Measurements from ENCODE around the gene ABCC6. TPM values are rescaled to one million over a fixed set of nuclear protein-coding genes. Genes with fewer than 3 reads are reported as not detected.

Gene ABCC6
- total RNA-seq, 1 experiment from 2014 or later = 2.7 TPM

DNA sequence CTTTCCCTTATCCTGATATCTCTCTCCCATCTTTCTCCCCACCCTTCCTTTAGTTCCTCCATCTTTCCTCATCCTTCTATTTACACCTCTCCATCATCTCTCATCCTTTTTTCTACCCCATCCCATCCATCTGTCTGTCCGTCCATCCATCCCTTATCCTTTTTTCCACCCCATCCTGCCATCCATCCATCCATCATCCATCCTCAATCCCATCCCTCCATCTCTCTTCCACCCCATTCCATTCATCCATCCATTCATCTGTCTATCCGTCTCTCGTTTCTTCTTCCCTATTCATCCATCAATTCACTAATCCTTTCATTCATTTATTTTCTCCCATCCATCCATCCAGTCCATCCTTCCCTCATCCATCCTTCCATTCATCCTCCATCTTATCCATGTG lies 68.1 kb downstream of the ABCC6 start:
- no peaks in the 10 kb centered on the region for H3K9me3 ChIP-seq (ENCODE audit: control insufficient read depth in 1 of 2, insufficient read depth in 1 of 2, low read depth in 1 of 2, low read length in 2 of 2)
- no peaks in the 10 kb centered on the region for H3K36me3 ChIP-seq (ENCODE audit: control insufficient read depth in 1 of 2, insufficient read depth in 2 of 2, low read length in 2 of 2)
- H3K9ac ChIP-seq (ENCODE audit: low read length) = no peak overlapping the region
- H3K4me3 ChIP-seq (replicated peaks in 1 of 2; ENCODE audit: low read depth in 1 of 2, low read length in 2 of 2) = no peak overlapping the region
- H2AFZ ChIP-seq (ENCODE audit: low read depth, low read length, poor library complexity, severe bottlenecking) = no peak overlapping the region
- no peak for TF ChIP-seq SIN3A (IDR thresholded peaks at IDR 0.05; ENCODE audit: low read depth)
- no peak for TF ChIP-seq EZH2 (IDR thresholded peaks at IDR 0.05)
- no peak for TF ChIP-seq ZFX (IDR thresholded peaks at IDR 0.05)
- TF ChIP-seq ZBTB33 (IDR thresholded peaks at IDR 0.05; ENCODE audit: extremely low read depth, insufficient replicate concordance, low read length) = no peak
- no peak for TF ChIP-seq ELF1 (IDR thresholded peaks at IDR 0.05; ENCODE audit: borderline replicate concordance, low read depth)
- no peak for TF ChIP-seq EGR1 (IDR thresholded peaks at IDR 0.05; ENCODE audit: low read depth)
- TF ChIP-seq FOSL1 (IDR thresholded peaks at IDR 0.05; ENCODE audit: low read depth) = no peak
- TF ChIP-seq RAD21 (IDR thresholded peaks at IDR 0.05; ENCODE audit: low read depth) = no peak
- TF ChIP-seq CEBPB (IDR thresholded peaks at IDR 0.05; ENCODE audit: low read depth) = no peak
- TF ChIP-seq, protein P1, sequence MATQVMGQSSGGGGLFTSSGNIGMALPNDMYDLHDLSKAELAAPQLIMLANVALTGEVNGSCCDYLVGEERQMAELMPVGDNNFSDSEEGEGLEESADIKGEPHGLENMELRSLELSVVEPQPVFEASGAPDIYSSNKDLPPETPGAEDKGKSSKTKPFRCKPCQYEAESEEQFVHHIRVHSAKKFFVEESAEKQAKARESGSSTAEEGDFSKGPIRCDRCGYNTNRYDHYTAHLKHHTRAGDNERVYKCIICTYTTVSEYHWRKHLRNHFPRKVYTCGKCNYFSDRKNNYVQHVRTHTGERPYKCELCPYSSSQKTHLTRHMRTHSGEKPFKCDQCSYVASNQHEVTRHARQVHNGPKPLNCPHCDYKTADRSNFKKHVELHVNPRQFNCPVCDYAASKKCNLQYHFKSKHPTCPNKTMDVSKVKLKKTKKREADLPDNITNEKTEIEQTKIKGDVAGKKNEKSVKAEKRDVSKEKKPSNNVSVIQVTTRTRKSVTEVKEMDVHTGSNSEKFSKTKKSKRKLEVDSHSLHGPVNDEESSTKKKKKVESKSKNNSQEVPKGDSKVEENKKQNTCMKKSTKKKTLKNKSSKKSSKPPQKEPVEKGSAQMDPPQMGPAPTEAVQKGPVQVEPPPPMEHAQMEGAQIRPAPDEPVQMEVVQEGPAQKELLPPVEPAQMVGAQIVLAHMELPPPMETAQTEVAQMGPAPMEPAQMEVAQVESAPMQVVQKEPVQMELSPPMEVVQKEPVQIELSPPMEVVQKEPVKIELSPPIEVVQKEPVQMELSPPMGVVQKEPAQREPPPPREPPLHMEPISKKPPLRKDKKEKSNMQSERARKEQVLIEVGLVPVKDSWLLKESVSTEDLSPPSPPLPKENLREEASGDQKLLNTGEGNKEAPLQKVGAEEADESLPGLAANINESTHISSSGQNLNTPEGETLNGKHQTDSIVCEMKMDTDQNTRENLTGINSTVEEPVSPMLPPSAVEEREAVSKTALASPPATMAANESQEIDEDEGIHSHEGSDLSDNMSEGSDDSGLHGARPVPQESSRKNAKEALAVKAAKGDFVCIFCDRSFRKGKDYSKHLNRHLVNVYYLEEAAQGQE (IDR thresholded peaks at IDR 0.05; ENCODE audit: low read depth) = no peak
- TF ChIP-seq JUND (IDR thresholded peaks at IDR 0.05) = no peak
- no peak for TF ChIP-seq SRF (IDR thresholded peaks at IDR 0.05; ENCODE audit: low read depth)
- TF ChIP-seq ZNF274 (IDR thresholded peaks at IDR 0.05; ENCODE audit: low read depth, low read length) = no peak
- no peak for TF ChIP-seq EZH2phosphoT487 (IDR thresholded peaks at IDR 0.05; ENCODE audit: borderline replicate concordance)
- no peaks in the 10 kb centered on the region for H3K27me3 ChIP-seq (ENCODE audit: insufficient read depth, low read length)
- ChIA-PET POLR2A (no interaction called here), CTCF (no interaction called here), RAD21 (ENCODE audit: low non-redundant PET in 1 of 2, low total read pairs in 2 of 2, uncharacterized antibody in 2 of 2, unreplicated experiment in 2 of 2) (no interaction called here)
- H3K4me2 ChIP-seq (ENCODE audit: low read length) = no peak overlapping the region
- intact Hi-C loops (cut with micrococcal nuclease) = no loop called here
- H3K4me1 ChIP-seq (ENCODE audit: control insufficient read depth in 1 of 2, insufficient read depth in 2 of 2, low read length in 2 of 2) = no peaks in the 10 kb centered on the region
- H3K79me2 ChIP-seq (ENCODE audit: insufficient read depth, low read length) = no peaks in the 10 kb centered on the region
- no peaks in the 10 kb centered on the region for H3K9me2 ChIP-seq (ENCODE audit: insufficient read depth)
- DNase-seq (ENCODE audit: low read depth, low spot score) (no peak), ATAC-seq (no peak)
- no peak overlapping the region for H3K27ac ChIP-seq (ENCODE audit: low read depth, low read length)
- no TSS peak for BruUV-seq (replicated peaks)
- no peaks in the 10 kb centered on the region for H4K20me1 ChIP-seq (ENCODE audit: insufficient read depth)

Data from HCT116 (cell line).